H1 (cell line): ENCODE measurements around the gene TOR4A. TPM values are rescaled to one million over a fixed set of nuclear protein-coding genes. Genes with fewer than 3 reads are reported as not detected.

ENCODE experiments used
- CTCF ChIA-PET: fragments of 300-600 bp; sonication (Branson Sonifier 250); formaldehyde crosslinking; loops from one replicate; lab custom pipeline; 2021; ENCODE audit not compliant: partially characterized antibody; lab: Charles Lee
- POLR2A ChIA-PET: fragments of 300-600 bp; sonication (Branson Sonifier 250); formaldehyde crosslinking; loops from one replicate; lab custom pipeline; 2021; ENCODE audit warnings: inconsistent platforms; ENCODE audit not compliant: partially characterized antibody; lab: Charles Lee
- DNase-seq, 2 experiments: peaks; one replicate each; pipeline versions ENCODE4 v3.0.0 to v3.0.0-alpha.2; 2010 to 2022; ENCODE audit warnings: low spot score in 2 of 2, low read depth in 1 of 2, mixed read lengths in 1 of 2
- FAIRE-seq: peaks from 2 replicates; lab custom pipeline; 2011; peaks lifted over from hg19 to GRCh38; lab: Jason Lieb, UNC
- H2AFZ ChIP-seq: 2 replicates; pipeline ENCODE4 v1.8.1; 2012; ENCODE audit warnings: low read length, inconsistent platforms
- H2AK5ac ChIP-seq: 2 replicates; pipeline ENCODE4 v1.6.1; 2013; ENCODE audit warnings: low read depth, low read length
- H2BK120ac ChIP-seq: replicated peaks from 2 replicates; pipeline ENCODE3; 2013; ENCODE audit warnings: low read depth, low read length, inconsistent platforms
- H2BK12ac ChIP-seq: 2 replicates; pipeline ENCODE4 v1.6.1; 2013; ENCODE audit warnings: low read depth, low read length
- H2BK15ac ChIP-seq: 2 replicates; pipeline ENCODE4 v1.6.1; 2013; ENCODE audit warnings: low read length
- H2BK20ac ChIP-seq: 2 replicates; pipeline ENCODE4 v1.6.1; 2013; ENCODE audit warnings: low read length
- H2BK5ac ChIP-seq: 2 replicates; pipeline ENCODE4 v1.6.1; 2013; ENCODE audit warnings: low read depth, low read length
- H3K14ac ChIP-seq: 2 replicates; pipeline ENCODE4 v1.6.1; 2013; ENCODE audit warnings: inconsistent platforms; ENCODE audit not compliant: insufficient read length
- H3K18ac ChIP-seq: 2 replicates; pipeline ENCODE4 v1.6.1; 2013; ENCODE audit warnings: low read length; ENCODE audit errors: extremely low read depth
- H3K23ac ChIP-seq: 2 replicates; pipeline ENCODE4 v1.6.1; 2013; ENCODE audit warnings: inconsistent platforms; ENCODE audit not compliant: insufficient read length
- H3K23me2 ChIP-seq: 2 replicates; pipeline ENCODE4 v1.6.1; 2013; ENCODE audit warnings: low read depth, low read length
- H3K27ac ChIP-seq: 2 replicates; pipeline ENCODE4 v1.6.1; 2011; ENCODE audit warnings: low read depth, low read length, inconsistent platforms
- H3K27me3 ChIP-seq, 4 experiments: replicated peaks in 1 of 4; 1 replicate in 1 of 4; 2 replicates in 3 of 4; pipeline versions ENCODE4 v1.6.1 to v1.8.1; 2011 to 2013; ENCODE audit warnings: low read length in 3 of 4, mild to moderate bottlenecking in 3 of 4, inconsistent platforms in 2 of 4, mixed read lengths in 2 of 4, moderate library complexity in 1 of 4; ENCODE audit not compliant: control insufficient read depth in 3 of 4, insufficient read depth in 3 of 4; ENCODE audit errors: extremely low read depth in 1 of 4
- H3K36me3 ChIP-seq, 4 experiments: 2 replicates each; pipeline versions ENCODE4 v1.6.1 to v1.8.1; 2011 to 2013; ENCODE audit warnings: mild to moderate bottlenecking in 4 of 4, low read length in 3 of 4, moderate library complexity in 2 of 4, control low read depth in 1 of 4, inconsistent platforms in 1 of 4; ENCODE audit not compliant: insufficient read depth in 4 of 4, control insufficient read depth in 2 of 4
- H3K4ac ChIP-seq: replicated peaks from 2 replicates; pipeline ENCODE3; 2013; ENCODE audit warnings: low read length, low read depth, mixed read lengths, inconsistent platforms; ENCODE audit not compliant: insufficient read length
- H3K4me1 ChIP-seq, 4 experiments: replicated peaks in 1 of 4; 1 replicate in 1 of 4; 2 replicates in 3 of 4; pipeline versions ENCODE4 v1.6.1 to v1.8.1; 2011 to 2013; ENCODE audit warnings: low read length in 3 of 4, inconsistent platforms in 2 of 4, mixed read lengths in 1 of 4; ENCODE audit not compliant: insufficient read depth in 4 of 4, control insufficient read depth in 3 of 4
- H3K4me2 ChIP-seq, 2 experiments: 2 replicates each; pipeline versions ENCODE4 v1.6.1 to v1.8.1; 2011 to 2013; ENCODE audit warnings: low read depth in 2 of 2, low read length in 2 of 2, control low read depth in 1 of 2, inconsistent platforms in 1 of 2, mild to moderate bottlenecking in 1 of 2; ENCODE audit not compliant: insufficient read depth in 1 of 2
- H3K4me3 ChIP-seq, 4 experiments: fragments of 200-600, 300-600 bp in 1 of 4; sonication (generic), shearing (Covaris generic), sonication (Bioruptor Twin) in 1 of 4; 2 replicates each; pipeline versions ENCODE4 v1.5.1 to v1.8.1; 2011 to 2016; ENCODE audit warnings: low read length in 4 of 4, low read depth in 3 of 4, control low read depth in 2 of 4, inconsistent platforms in 2 of 4, mild to moderate bottlenecking in 2 of 4, mixed read lengths in 1 of 4, moderate library complexity in 1 of 4; ENCODE audit not compliant: insufficient read depth in 2 of 4; ENCODE audit errors: extremely low read depth in 1 of 4
- H3K56ac ChIP-seq: replicated peaks from 2 replicates; pipeline ENCODE3; 2013; ENCODE audit warnings: low read depth, mild to moderate bottlenecking, mixed read lengths, low read length, inconsistent platforms; ENCODE audit not compliant: insufficient read length
- H3K79me1 ChIP-seq: 2 replicates; pipeline ENCODE4 v1.6.1; 2013; ENCODE audit warnings: low read depth, low read length, control low read depth
- H3K79me2 ChIP-seq, 2 experiments: 2 replicates each; pipeline versions ENCODE4 v1.6.1 to v1.8.1; 2012 to 2013; ENCODE audit warnings: low read length in 2 of 2, mild to moderate bottlenecking in 2 of 2, inconsistent platforms in 1 of 2; ENCODE audit not compliant: insufficient read depth in 2 of 2, control insufficient read depth in 1 of 2
- H3K9ac ChIP-seq, 4 experiments: replicated peaks in 1 of 4; 1 replicate in 1 of 4; 2 replicates in 3 of 4; pipeline versions ENCODE4 v1.6.1 to v1.8.1; 2011 to 2013; ENCODE audit warnings: low read depth in 3 of 4, low read length in 3 of 4, control low read depth in 2 of 4, mild to moderate bottlenecking in 2 of 4, moderate library complexity in 2 of 4, inconsistent platforms in 1 of 4; ENCODE audit errors: extremely low read depth in 1 of 4
- H3K9me3 ChIP-seq, 2 experiments: 2 replicates each; pipeline versions ENCODE4 v1.6.1 to v1.8.1; 2012 to 2013; ENCODE audit warnings: mild to moderate bottlenecking in 2 of 2, moderate library complexity in 2 of 2, control low read depth in 1 of 2, inconsistent platforms in 1 of 2, low read depth in 1 of 2, low read length in 1 of 2, mixed read lengths in 1 of 2; ENCODE audit not compliant: insufficient read depth in 2 of 2
- H4K20me1 ChIP-seq, 2 experiments: replicated peaks in 1 of 2; 2 replicates each; pipeline versions ENCODE3 to v1.8.1; 2011 to 2013; ENCODE audit warnings: inconsistent platforms in 2 of 2, low read length in 2 of 2, mild to moderate bottlenecking in 1 of 2; ENCODE audit not compliant: insufficient read depth in 2 of 2, control insufficient read depth in 1 of 2
- H4K5ac ChIP-seq: 2 replicates; pipeline ENCODE4 v1.6.1; 2013; ENCODE audit warnings: low read length, low read depth, mixed read lengths, inconsistent platforms; ENCODE audit not compliant: insufficient read length
- H4K8ac ChIP-seq: 2 replicates; pipeline ENCODE4 v1.8.0; 2013; ENCODE audit warnings: mild to moderate bottlenecking, moderate library complexity, low read length, inconsistent platforms; ENCODE audit not compliant: insufficient read depth; ENCODE audit errors: extremely low read depth
- H4K91ac ChIP-seq: replicated peaks from 2 replicates; pipeline ENCODE3; 2013; ENCODE audit warnings: low read length, mixed read lengths, inconsistent platforms; ENCODE audit not compliant: insufficient read length
- BRCA1 ChIP-seq: IDR thresholded peaks from 2 replicates; pipeline ENCODE4 v1.6.1; 2012; ENCODE audit warnings: low read depth, low read length, improper control_type of control experiment
- CHD2 ChIP-seq: IDR thresholded peaks from 2 replicates; pipeline ENCODE4 v1.6.1; 2012; ENCODE audit warnings: low read length, improper control_type of control experiment
- CTBP2 ChIP-seq: IDR thresholded peaks from 2 replicates; pipeline ENCODE4 v1.7.0; 2011; ENCODE audit warnings: borderline replicate concordance, mild to moderate bottlenecking, moderate library complexity, mixed read lengths, low read length; ENCODE audit not compliant: insufficient read depth, insufficient read length
- GABPA ChIP-seq: IDR thresholded peaks from 2 replicates; pipeline ENCODE4 v1.6.1; 2011; ENCODE audit warnings: mild to moderate bottlenecking, low read length, moderate library complexity, borderline replicate concordance; ENCODE audit not compliant: insufficient read depth
- KDM1A ChIP-seq: fragments of 200-600, 300-600 bp; sonication (generic); IDR thresholded peaks from 2 replicates; pipeline ENCODE4 v1.7.1; 2016; ENCODE audit warnings: mild to moderate bottlenecking, low read length, borderline replicate concordance
- RAD21 ChIP-seq, 2 experiments: IDR thresholded peaks in 1 of 2; conservative IDR thresholded peaks in 1 of 2; 2 replicates each; pipeline ENCODE4 v1.6.1; 2011; ENCODE audit warnings: low read depth in 2 of 2, low read length in 2 of 2, improper control_type of control experiment in 1 of 2, inconsistent platforms in 1 of 2, mild to moderate bottlenecking in 1 of 2, moderate library complexity in 1 of 2
- TAF1 ChIP-seq: IDR thresholded peaks from 2 replicates; pipeline ENCODE4 v1.6.1; 2011; ENCODE audit warnings: mild to moderate bottlenecking, low read depth, low read length
- WGBS, 2 experiments: shearing (Covaris generic) in 1 of 2; methylation state at CpG; one replicate each; pipeline versions ENCODE4 v1.1.6 to v1.1.7; 2013 to 2015; ENCODE audit warnings: low lambda C conversion rate in 2 of 2, mixed read lengths in 2 of 2, inconsistent platforms in 1 of 2, low coverage in 1 of 2, missing lambda C conversion rate in 1 of 2; ENCODE audit not compliant: insufficient replicate concordance in 2 of 2, insufficient coverage in 1 of 2, insufficient read length in 1 of 2; ENCODE audit errors: extremely low coverage in 1 of 2, missing lambda C conversion rate in 1 of 2; 5-methylcytosine and 5-hydroxymethylcytosine counted together
- polyA plus RNA-seq, 7 experiments: library from polyadenylated mRNA; depleted of rRNA in 3 of 7; stranded (reverse) in 5 of 7; unstranded in 2 of 7; fragments of >200 nt in 5 of 7; fragments of 200-250 nt in 2 of 7; gene quantifications; 1 replicate in 5 of 7; 2 replicates in 1 of 7; 4 replicates in 1 of 7; pipeline versions ENCODE4 v1.2.1 to v1.2.3, GENCODE V29; 2011 to 2013; ENCODE audit warnings: missing spikeins in 2 of 7, mixed read lengths in 2 of 7
- total RNA-seq: library from RNA; stranded (reverse); fragmentation: NEBNext Ultra II Directional; extraction: Animal tissue kit (Norgen Biotek cat#: 25700); gene quantifications from 2 replicates; pipeline ENCODE4 v1.2.1, GENCODE V29; 2021

Gene TOR4A
- total and polyA plus RNA-seq, 2 of the 8 experiments (the other 6 are each of a cell fraction or from before 2014, with no cell fraction given) = 8.4 to 9.3 TPM

GRCh38 chr9:137269231-137269772, 8.2 kb upstream of the TOR4A start:
- Histone ChIP-seq H3K36me3 (peaks cover 4 to 33% (median 23%) of the 10 kb centered on the region in 4 experiments; a peak in 7 of 8 replicates), H3K23ac (no peak overlapping the region), H3K9me3 (no peaks in the 10 kb centered on the region), H2BK20ac (no peak overlapping the region), H3K23me2 (peaks cover 2% of the 10 kb centered on the region; the same call in 1 of the 2 replicates), H3K4me2 (no peak overlapping the region), H2AK5ac (no peak overlapping the region), H2BK5ac (no peak overlapping the region), H3K79me2 (no peaks in the 10 kb centered on the region), H2BK15ac (no peak overlapping the region), H3K56ac (no peak overlapping the region), H3K27me3 (no peaks in the 10 kb centered on the region), H3K4me1 (peaks cover 0 to 4% (median 1%) of the 10 kb centered on the region in 4 experiments; a peak in 3 of 7 replicates), H3K9ac (no peak overlapping the region), H2BK120ac (no peak overlapping the region), H4K91ac (no peak overlapping the region), H4K20me1 (peaks cover 4 to 13% of the 10 kb centered on the region in 2 experiments), H4K8ac (no peak overlapping the region), H2AFZ (no peak overlapping the region), H4K5ac (no peak overlapping the region), H3K4ac (no peak overlapping the region), H3K27ac (no peak overlapping the region), H3K14ac (no peak overlapping the region), H3K4me3 (no peak overlapping the region), H2BK12ac (no peak overlapping the region), H3K79me1 (no peaks in the 10 kb centered on the region), H3K18ac (no peak overlapping the region)
- FAIRE-seq = no peak
- no peak for DNase-seq
- CTCF ChIA-PET = interaction anchor here (1.1 to 1.9 kb wide), 3 partner anchors 11 to 33 kb away, joined by 3 to 6 read pairs (median 4); no protein-coding TSS in a partner anchor
- 96% methylated on average over 17 of the region's 17 CpGs; no CpG with 5 or more reads in 1 of the 2 experiments for WGBS, 2 experiments
- POLR2A ChIA-PET = interaction anchor here (1.7 to 69.9 kb wide), 3 partner anchors 12 to 34 kb away, joined by 4 to 1462 read pairs (median 1462); partner anchors contain the start of genes CYSRT1, NDOR1, NELFB and RNF208
- TF ChIP-seq TAF1 = no peak
- TF ChIP-seq RAD21 (IDR thresholded peaks at IDR 0.05 in 1 of 2, conservative IDR thresholded peaks at IDR 0.05 in 1 of 2; ENCODE audit: low read depth in 2 of 2, low read length in 2 of 2) = no peak
- TF ChIP-seq CHD2 = no peak
- no peak for TF ChIP-seq BRCA1
- no peak for TF ChIP-seq KDM1A
- no peak for TF ChIP-seq GABPA
- TF ChIP-seq CTBP2 = no peak
